GM08714 (cell line): ENCODE measurements around the gene LRRN3.

ENCODE experiments used
- H3K4me3 ChIP-seq: fragments of 200-500 bp; sonication (Bioruptor generic); 2 replicates; pipeline ENCODE4 v1.5.1; 2014; ENCODE audit warnings: mild to moderate bottlenecking, low read length, inconsistent platforms
- ZNF274 ChIP-seq: IDR thresholded peaks from 2 replicates; pipeline ENCODE4 v1.6.1; 2012; ENCODE audit warnings: mild to moderate bottlenecking, low read depth, low read length

Gene LRRN3

DNA sequence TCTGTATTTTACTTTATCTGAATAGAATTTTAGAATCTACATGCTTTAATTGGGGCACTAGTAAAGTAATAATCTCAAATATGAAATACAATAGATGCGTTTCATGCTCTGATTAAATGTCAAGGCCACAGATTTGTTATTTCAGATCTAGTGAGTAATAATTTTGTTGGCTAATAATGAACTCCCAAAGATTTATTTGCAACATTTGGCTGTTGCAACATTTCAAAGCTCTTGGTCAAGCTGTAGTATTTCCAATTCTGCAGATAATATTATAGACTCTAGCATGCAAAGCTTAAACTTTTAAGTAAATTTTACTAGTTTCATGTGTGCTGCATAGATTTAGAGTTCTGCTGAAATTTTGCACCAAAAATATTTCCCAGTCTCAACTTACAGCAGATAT lies 16.7 kb downstream of the LRRN3 start:
- no peak for TF ChIP-seq ZNF274
- H3K4me3 ChIP-seq, result no peak overlapping the region

DNA sequence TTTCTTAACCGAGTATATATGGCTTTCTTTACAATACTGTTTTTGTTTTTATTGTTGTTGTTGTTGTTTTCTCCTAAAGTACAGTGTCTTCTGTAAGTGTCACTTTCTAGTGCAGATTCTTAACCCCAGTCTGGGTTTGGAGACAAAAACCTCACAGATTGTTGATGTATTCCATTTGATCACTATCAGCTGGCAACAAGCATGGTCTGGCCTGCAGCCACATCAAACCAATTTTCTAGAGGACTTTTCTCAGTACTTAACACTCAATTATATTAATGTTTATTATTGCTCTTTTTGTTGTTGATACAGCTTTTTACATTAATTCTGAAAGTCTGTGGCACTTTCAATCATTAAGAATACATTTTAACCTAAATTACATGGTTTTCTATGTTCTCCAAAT lies 17.1 kb downstream of the LRRN3 start:
- H3K4me3 ChIP-seq, result no peak overlapping the region
- TF ChIP-seq ZNF274, result no peak

DNA sequence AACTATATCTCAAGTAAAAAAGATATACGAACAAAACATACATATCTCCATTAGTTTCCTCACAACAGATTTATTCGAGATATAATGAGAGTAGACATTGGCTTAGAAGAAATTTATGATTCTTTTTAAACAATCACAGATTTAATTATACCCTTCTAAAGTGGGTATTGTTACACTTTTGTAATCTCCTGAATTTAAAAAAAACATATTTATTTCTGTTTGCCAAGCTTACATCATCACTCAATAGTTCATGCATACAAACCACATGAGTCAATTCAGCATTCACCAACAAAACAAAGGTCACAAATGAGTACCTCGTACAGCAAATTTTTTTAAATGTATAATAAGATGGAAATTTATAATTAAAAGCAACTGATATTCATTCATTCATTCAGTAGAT lies 17.6 kb downstream of the LRRN3 start:
- no peak overlapping the region for H3K4me3 ChIP-seq
- no peak for TF ChIP-seq ZNF274

DNA sequence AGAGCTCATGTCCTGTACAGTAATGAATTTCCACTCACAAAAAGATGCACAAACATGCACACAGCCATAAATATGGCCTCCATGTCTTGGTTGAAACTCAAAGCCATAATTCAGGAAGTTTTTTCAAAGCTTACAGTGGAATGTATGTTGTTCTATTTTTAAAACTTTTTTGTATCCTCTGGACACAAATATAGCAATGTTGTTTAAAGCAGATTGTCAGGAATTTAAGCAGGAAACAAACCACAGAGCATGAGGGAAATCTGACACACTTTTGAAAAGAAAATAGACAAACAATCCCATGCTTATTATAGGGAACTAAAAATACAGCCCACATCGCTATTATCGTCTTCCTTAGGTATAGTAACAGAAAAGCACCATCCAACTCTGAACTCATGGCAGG lies 21.5 kb downstream of the LRRN3 start:
- H3K4me3 ChIP-seq, result no peak overlapping the region

DNA sequence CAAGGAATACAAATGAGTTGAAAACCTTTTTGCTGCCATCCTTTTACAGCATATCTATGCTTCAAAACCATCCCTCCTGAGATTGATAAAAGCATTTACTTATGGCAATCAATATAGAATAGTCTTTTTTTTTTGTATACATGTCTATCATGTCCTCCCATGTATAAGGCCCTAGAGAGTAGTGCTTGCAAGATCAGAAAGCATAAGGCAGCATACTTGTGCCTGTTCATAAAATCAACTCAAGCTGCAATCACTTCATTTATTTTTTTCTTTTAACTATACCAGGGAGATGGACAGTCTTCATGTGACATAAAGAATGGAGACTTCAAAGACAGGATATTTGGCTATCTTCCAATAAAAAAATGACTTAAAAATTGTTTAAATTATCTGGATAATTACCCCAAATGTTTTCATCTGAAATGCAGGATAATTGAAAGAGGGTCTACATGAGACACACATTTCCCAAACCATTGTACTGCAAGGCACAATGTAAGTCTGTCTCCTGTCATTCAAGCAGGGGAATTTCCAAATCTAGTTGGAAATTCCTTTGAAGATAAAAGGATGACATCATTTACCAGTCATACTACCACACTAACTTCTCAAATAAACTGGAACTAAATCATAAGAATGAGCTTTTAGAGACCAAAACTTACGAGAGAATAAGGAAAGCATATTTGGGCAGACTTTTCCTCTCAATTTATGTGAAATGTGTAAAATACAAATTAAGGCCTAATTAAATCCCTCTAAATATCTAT lies 22.5 kb downstream of the LRRN3 start:
- no peak overlapping the region for H3K4me3 ChIP-seq
- no peak for TF ChIP-seq ZNF274

More for the DNA sequence above, 21.5 kb downstream of the LRRN3 start:
- no peak for TF ChIP-seq ZNF274

DNA sequence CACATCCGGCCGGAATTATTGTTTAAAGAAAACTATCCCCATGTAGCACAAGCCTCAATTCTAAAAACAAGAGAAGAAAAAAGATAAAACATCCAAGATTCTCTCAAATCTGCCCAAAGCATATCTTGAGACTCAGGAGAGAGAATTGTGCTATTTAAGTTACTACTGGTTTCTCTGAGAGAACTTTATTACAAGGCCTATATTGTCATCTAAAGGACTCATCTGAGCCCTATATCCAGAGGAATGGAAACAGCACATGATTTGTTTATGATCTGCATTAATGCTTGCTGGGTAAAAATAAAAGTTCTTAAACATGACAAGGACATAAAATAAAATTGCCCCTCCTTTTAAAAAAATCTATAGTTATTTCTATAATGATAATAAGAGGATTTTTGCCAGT lies 25.0 kb downstream of the LRRN3 start:
- no peak overlapping the region for H3K4me3 ChIP-seq
- TF ChIP-seq ZNF274, result no peak

DNA sequence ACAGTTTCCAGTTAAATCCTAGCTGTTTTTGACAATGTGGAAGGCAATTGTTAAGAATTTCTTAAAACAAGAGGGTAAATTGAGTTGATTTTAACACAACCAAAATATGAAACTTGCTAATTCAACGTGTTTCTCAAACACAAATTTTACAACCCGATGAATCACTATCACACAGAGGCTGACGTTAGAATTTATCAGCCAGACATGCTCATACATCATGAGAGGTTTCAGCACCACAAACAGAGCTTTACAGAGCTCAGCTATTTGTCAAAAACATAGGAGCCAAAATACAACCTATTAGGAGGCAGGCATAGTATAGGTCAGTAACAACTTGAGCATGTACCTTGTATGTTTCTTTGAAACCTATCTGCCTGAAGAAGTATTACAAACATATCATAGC lies 36.1 kb downstream of the LRRN3 start:
- no peak for TF ChIP-seq ZNF274
- H3K4me3 ChIP-seq, result no peak overlapping the region

DNA sequence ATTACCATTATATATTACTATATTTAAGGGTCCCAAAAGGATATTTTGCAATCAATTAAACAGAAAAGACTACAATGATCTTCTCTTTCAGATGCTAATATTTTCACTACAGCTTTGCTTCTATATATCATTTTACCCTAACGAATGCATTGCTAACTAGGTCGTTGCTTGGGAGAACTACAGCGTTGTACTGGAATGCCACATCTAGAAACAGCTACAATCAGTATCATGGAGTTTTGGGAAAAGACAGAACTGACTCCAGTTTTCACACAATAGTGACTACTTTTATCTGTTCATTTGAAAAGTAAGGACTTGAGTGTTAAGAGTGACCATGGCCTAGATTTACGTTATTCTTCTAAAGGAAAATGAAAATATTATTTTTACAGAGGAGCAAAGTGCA lies 38.5 kb downstream of the LRRN3 start:
- H3K4me3 ChIP-seq, result no peak overlapping the region
- no peak for TF ChIP-seq ZNF274

DNA sequence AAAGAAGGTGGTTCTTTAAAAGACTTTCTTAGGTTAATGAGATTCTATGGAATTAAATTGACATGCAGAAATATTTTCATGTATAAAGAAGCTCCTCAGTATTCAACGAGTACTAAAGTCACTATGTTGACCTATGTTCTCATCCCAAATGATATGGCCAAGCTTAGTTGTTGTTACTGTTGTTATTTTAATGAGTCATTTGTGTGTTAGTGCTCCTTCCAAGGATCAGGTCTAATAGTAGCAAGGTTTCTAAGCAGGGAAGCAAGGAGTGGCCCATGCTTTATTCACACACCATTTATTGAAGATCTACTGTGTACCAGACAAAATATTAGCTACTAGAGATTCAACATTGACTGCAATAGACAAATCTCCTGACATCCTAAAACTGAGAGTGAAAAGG lies 41.9 kb downstream of the LRRN3 start:
- H3K4me3 ChIP-seq, result no peak overlapping the region
- TF ChIP-seq ZNF274, result no peak

DNA sequence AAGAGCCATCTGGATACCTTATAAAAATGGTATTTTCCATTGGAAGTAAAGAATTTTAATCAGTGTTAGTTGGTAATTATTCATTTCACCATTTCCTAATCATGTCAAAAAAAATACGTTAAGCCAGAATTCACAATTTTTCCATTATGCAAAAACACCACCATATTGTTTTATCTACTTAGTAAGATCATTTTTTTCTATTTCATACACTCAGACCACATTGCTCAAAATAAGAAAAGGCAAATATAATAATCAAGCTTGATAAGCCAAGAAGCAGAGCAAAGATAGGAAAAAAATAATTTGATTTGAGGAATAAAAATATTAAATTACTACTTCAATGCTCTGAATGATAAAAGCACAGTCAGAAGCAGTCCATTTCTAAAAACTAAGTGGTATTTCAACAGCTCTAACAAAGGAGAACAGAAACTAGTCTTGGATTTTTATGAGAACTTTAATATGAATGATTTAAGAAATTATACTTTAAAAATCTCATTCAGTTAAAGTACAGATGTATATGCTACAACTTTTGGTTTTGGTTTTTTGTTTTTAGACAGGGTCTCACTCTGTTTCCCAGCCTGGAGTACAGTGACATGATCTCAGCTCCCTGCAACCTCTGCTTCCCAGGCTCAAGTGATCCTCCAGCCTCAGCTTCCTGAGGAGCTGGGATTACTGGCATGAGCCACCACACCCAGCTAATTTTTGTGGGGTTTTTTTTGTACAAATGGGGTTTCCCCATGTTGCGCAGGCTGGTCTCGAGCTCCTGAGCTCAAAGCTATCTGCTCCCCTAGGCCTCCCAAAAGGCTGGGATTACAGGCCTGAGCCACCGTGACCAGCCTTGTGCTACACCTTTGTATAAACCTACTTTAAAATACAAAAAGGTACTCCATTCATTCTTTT lies 46.6 kb downstream of the LRRN3 start:
- H3K4me3 ChIP-seq, result peak overlapping the region; percentile 4; the same call in 1 of the 2 replicates
- TF ChIP-seq ZNF274, result no peak

DNA sequence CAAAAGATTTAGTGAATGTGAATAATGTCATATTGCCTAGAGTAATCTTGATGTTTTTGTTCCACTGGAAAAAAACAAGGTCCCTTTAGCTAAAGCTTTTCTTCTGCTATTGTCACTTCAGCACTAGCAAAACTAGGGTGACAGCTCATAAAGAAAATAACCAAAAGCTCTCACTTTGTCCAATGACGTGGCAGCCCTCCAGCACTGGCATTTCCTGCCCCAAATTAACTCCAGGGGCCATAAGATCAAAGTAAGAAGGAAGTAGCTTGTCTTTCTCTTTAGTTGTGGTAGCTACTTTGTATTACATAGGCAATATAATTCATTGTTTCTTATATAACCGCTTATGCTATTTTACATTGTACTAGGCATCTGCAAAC lies 47.3 kb downstream of the LRRN3 start:
- no peak for TF ChIP-seq ZNF274
- H3K4me3 ChIP-seq, result no peak overlapping the region

DNA sequence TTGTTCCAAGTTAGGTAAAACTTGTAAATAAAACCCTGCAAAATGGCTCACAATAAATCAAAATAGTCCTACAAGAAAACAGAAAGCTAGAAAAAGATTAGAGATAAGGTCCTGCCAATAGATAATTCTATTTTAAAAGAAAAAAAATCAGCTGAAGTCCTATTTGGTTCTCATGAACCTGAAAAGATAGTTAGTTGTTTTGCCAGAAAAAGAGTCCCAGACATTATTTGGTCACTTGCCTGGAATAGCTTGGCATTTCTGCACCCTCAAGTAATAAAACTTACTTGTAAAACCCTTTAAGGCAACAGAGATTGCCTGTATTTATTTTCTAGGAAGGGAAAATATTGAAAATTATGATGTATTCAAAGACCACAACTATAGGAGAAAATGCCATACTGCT lies 47.7 kb downstream of the LRRN3 start:
- TF ChIP-seq ZNF274, result no peak
- no peak overlapping the region for H3K4me3 ChIP-seq

DNA sequence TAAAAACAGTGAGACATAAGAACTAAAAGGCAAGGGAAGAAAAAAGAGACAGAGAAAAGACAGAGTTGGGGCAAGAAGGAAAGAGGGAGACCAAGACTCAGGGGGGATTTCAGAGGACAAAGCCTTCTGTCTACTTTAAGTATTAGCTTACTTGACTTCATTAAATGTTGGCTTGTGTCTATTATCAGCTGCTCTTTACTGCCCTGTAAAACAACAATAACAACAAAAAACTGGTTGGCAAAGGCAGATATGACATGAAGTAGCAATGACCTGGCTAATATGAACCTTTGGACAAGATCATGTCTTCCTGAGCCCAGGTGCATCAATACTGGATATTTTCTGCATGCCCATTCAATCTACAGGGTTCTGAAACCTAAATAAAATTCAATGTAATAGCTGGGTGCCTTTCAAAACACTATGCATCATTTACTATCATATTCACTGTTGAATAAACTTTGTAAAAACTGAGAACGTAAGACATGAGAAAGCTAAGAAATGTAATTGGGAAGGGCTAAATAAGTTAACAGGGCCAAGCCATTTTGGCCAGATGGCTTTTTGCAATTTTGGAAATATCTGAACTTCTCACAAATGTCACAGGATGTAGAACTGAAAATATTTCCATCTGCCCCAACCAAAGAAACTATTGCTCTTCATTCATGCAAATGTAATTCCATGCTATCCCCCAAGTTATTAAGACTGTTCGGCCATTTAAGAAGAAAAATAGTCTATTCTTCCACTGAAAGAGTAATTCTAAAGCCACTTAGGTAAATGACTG lies 49.4 kb downstream of the LRRN3 start:
- TF ChIP-seq ZNF274, result no peak
- H3K4me3 ChIP-seq, result no peak overlapping the region

DNA sequence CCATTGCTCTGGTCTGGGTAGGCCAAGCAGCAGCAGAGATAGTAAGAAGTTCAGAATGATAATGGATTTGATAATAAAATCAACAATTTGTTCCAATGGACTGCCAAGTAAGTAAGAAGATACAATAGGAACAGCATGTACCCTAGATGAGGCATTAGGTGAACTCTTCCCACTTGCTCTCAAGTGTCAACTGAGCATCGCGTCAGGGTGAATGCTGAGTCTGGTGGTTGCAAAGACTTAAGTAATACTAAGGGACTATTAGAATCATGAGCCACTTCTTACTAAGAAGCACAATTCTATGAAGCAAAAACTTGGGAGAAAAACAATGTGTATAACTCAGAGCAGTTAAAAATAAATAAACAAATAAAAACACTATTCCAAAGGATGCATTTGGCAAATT lies 54.5 kb downstream of the LRRN3 start:
- no peak overlapping the region for H3K4me3 ChIP-seq
- TF ChIP-seq ZNF274, result no peak
